ENCODE results near the gene WNT5B.
"Not testable (repeated sequence)": the region's sequence is repeated elsewhere in the genome, so short reads cannot be mapped to it uniquely, and the experiment has no call there.

The WNT5B gene

GRCh38 chr12:1595690-1596347 is 33.2 kb upstream of the WNT5B start:
- in situ Hi-C loops (cut with HindIII; ENCODE audit: low sequenced_read_pairs) = no loop called here

- in situ Hi-C loops (cut with HindIII; ENCODE audit: low sequenced_read_pairs) = no loop called here
These were observed 30.3 kb upstream of the WNT5B start for GRCh38 chr12:1598757-1599156.

DNA sequence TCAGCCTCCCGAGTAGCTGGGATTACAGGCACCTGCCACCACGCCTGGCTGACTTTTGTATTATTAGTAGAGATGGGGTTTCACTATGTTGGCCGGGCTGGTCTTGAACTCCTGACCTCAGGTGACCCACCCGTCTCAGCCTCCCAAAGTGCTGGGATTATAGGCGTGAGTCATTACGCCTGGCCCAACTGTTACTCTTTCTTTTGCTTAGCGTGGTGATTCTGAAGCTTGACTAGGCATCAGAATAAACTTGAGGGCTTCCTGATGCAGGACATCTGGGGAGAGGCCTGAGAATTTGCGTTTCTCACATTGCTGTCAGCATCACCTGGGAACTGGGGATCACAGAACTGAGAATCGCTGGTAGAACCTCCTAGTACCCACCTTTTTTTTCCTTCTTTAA is 26.3 kb upstream of the WNT5B start:
- in situ Hi-C loops (cut with HindIII; ENCODE audit: low sequenced_read_pairs) = not testable (repeated sequence)

- in situ Hi-C loops (cut with HindIII; ENCODE audit: low sequenced_read_pairs) = no loop called here
These were observed 25.6 kb upstream of the WNT5B start for GRCh38 chr12:1603269-1603993.

- in situ Hi-C loops (cut with HindIII; ENCODE audit: low sequenced_read_pairs) = no loop called here
These were observed 24.6 kb upstream of the WNT5B start for GRCh38 chr12:1604464-1604863.

DNA sequence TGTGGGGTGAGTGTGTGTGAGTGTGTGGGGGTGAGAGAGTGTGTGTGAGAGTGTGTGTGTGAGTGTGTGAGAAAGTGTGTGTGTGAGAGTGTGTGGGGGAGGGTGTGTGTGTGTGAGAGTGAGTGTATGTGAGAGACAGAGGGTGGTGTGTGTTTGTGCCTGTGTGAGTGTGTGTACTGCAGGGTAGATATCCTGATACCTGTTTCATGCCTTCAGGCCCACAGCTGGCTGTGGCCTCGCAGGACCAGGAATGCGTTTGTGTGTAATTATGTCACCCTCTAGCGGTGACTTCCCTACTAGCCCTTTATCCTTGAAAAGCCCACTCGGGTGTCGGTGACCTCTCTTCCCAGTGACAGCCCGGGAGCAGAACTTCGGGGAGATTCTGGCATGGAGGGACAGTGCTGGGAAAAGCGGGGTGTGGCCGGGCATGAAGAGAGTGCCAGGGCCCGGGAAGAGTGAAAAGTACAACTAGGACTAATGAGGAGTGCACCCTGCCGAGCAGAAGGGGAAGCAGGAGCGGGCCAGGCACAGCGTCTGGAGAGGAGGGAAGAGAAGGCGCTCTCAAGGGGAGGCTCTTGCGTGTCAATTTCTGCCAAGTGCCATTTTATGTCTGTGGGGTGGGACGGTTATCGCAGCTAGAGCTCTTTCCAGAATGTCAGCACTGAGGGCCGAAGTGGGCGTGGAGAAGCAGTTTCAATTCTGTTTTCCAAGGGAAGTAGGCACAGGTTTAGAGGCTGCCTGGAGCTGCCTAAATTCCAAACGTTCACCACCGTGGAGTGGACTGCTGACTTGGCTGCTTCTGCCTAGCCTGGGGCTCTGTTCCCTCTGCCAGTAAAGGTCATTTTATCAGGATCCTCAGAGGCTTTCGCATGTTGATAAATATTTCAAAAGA is 23.7 kb upstream of the WNT5B start:
- in situ Hi-C loops (cut with HindIII; ENCODE audit: low sequenced_read_pairs) = loop anchor here (5.0 kb wide), 1 partner anchor 103 kb away; no protein-coding TSS in a partner anchor

GRCh38 chr12:1606021-1606622 is 22.9 kb upstream of the WNT5B start:
- in situ Hi-C loops (cut with HindIII; ENCODE audit: low sequenced_read_pairs) = loop anchor here (5.0 kb wide), 1 partner anchor 104 kb away; no protein-coding TSS in a partner anchor

DNA sequence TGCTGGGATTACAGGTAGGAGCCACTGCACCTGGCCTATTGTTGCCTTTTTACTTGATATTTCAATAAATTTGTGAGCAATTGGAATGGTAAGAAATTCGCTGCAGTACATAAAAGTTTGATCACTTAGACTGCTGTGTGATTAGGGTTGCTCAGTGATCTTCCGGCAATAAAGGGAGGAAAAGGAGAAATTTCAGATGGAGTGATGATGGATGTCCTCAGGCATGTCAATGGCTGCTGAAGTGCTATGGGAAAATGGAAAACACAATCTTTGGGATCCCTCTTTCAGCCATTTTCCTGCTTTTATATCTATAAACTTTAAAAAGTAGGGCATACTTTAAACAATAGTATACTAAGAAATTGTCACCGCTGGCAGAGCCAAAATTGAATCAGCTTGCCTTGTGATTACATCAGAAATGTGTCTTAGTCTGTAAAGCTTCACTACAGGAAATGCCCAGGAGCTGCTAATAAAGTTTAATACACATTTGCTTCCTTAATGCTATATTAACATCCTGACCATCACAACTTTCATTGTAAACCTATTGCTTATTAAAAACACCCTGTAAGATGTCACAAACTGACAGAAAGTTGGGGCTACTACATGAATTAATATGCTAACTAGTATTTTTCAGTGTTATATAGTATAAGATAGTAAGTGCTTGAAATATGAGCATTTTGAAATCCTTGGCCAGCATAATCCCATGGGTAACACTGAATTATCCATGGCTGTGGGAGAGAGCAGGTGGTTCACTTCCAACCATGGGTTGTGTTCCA is 20.9 kb upstream of the WNT5B start:
- in situ Hi-C loops (cut with HindIII; ENCODE audit: low sequenced_read_pairs) = loop anchor here (5.0 kb wide), 1 partner anchor 106 kb away; no protein-coding TSS in a partner anchor

- in situ Hi-C loops (cut with HindIII; ENCODE audit: low sequenced_read_pairs) = loop anchor here (5.0 kb wide), 1 partner anchor 106 kb away; no protein-coding TSS in a partner anchor
These were observed 20.3 kb upstream of the WNT5B start for GRCh38 chr12:1608713-1609119.

GRCh38 chr12:1610072-1610643 is 18.9 kb upstream of the WNT5B start:
- in situ Hi-C loops (cut with HindIII; ENCODE audit: low sequenced_read_pairs) = no loop called here

DNA sequence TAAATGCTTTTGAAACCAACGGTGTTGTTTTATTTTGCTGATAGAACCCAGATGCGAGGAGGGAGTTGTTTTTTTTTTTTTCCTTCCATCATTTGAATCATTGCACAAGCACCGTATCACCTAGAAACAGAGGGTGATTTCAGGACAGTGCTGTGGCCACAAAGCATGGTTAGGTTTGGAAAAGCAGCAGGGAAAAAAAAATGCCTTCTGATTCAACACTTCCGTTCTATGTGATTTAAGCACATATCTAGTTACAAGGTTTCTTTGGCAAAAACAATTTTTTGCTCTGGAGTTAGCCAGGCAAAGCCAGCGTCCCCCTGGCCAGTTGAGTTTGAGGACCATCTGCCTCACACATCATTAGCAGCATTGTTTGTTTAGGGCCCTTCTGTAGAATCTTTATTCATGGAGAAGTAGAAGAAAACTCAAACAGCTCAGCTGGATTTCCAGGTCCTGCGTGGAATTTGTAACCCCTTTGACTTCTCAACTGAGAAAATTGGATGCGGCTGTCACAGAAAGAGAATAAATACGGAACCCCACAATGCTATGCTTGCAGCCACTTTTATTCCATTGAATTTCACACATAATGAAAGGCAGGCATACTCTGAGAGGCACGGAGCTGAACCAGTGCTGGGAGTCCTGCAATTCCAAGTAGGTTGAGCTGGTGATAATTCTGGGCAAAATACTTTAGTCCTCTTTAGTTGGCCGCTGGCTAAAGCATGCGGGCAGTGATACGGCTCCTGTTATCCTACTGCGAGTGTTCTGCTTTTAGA is 17.0 kb upstream of the WNT5B start:
- in situ Hi-C loops (cut with HindIII; ENCODE audit: low sequenced_read_pairs) = no loop called here

DNA sequence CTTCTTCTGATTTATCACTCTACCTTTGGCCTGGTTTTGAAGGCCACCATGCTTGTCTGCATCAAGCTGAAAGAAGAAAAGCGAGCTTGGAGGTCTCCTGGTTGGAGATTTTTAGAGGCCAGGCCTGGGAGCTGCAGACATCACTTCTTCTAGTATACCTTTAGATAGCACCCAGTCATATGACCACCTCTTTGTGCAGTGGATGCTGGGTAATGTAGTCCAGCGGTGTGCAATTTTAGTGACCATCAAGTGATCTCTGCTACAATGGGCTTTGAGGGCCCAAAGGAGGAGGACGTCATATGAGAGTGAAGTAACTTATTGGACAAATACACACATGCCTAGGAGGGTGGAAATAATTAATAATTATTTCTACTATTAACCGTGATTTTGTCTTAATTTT is 15.2 kb upstream of the WNT5B start:
- in situ Hi-C loops (cut with HindIII; ENCODE audit: low sequenced_read_pairs) = no loop called here

GRCh38 chr12:1614360-1614759 is 14.7 kb upstream of the WNT5B start:
- in situ Hi-C loops (cut with HindIII; ENCODE audit: low sequenced_read_pairs) = no loop called here

DNA sequence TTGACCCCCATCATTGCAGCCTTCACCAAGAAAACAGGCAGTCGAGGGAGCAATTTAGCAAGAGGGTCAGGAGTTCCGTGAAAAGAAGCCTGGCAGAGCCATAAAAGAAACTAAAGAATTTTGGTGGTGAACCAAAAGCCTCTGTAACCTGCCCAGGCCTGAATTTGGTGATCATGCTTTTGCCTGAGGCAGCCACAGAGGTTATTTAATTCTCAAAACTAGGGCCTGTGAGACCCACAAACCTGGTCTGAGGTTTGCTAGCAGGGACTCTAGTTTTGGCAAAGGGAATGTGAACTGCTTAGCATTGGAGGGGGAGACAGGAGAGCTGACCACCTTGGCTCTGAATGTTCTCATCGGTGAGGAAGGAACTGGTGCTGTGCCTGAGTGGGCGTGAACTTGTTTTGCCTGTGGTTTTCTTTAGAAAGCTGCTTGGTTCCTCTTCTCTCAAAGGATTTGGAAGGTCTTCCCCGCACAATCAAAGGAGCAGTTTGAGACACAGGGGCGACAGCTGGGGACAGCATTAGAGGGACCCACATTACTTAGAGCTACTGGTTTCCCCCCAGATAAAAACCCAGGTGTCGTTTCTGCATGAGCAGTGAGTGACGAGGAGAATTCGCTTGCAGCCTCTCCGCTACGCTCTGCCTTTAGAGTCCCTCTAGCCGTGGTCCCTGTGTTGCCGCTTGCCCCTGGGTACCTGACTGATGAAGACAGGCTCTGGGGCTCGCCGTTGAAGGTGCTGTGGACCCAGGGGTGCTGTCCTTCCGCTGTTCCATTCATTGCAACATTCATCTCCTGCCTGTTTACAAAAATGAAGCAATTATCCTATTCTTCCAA is 12.6 kb upstream of the WNT5B start:
- in situ Hi-C loops (cut with HindIII; ENCODE audit: low sequenced_read_pairs) = no loop called here

GRCh38 chr12:1618489-1618888 is 10.5 kb upstream of the WNT5B start:
- in situ Hi-C loops (cut with HindIII; ENCODE audit: low sequenced_read_pairs) = no loop called here

- in situ Hi-C loops (cut with HindIII; ENCODE audit: low sequenced_read_pairs) = no loop called here
These were observed 9.9 kb upstream of the WNT5B start for GRCh38 chr12:1619159-1619558.

DNA sequence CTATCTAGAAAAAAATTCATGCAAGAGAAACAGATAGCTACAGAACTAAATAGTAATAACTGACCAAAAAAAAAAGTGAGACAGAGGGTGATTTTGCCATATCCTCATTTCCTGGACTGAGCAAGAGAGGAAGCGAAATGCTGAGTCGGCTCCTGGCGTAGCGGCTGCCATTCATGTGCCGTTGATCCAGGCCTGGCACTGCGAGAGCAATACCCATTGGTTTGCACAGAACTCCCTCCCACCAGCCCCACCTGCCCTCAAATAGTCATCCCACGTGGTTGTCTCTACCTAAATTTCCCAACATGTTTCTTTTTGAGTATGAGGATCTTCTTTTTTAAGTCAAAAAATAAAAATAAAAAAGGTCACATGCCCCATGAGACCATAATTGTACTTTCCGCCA is 9.4 kb upstream of the WNT5B start:
- in situ Hi-C loops (cut with HindIII; ENCODE audit: low sequenced_read_pairs) = no loop called here

GRCh38 chr12:1620092-1620491 is 8.9 kb upstream of the WNT5B start:
- in situ Hi-C loops (cut with HindIII; ENCODE audit: low sequenced_read_pairs) = no loop called here
